ELF-1 (cell line): ENCODE data around the gene SMPX.

Experiments used
- DNase-seq: peaks from one replicate; pipeline ENCODE4 v3.0.0-alpha.2; 2016; ENCODE audit warnings: low read depth, low spot score

Gene SMPX

GRCh38 chrX:21657318-21658151 lies 100.4 kb downstream of the SMPX start:
- peak; percentile 28 for DNase-seq

- no peak for DNase-seq
These were observed 101.2 kb downstream of the SMPX start for GRCh38 chrX:21656587-21657317.
